GM19397 (cell line): ENCODE results near the gene SAP130.

ENCODE experiments used
- ATAC-seq: cut with Tn5 transposase; IDR thresholded peaks from one replicate; pipeline ENCODE4 v1.9.1; 2021; ENCODE audit warnings: mild to moderate bottlenecking, moderate library complexity; ENCODE audit not compliant: unreplicated experiment

The SAP130 gene

GRCh38 chr2:128026448-128027277 lies 1.2 kb downstream of the SAP130 start:
- no peak for ATAC-seq

- no peak for ATAC-seq
Measured at GRCh38 chr2:128024816-128025215, 3.0 kb downstream of the SAP130 start.

DNA sequence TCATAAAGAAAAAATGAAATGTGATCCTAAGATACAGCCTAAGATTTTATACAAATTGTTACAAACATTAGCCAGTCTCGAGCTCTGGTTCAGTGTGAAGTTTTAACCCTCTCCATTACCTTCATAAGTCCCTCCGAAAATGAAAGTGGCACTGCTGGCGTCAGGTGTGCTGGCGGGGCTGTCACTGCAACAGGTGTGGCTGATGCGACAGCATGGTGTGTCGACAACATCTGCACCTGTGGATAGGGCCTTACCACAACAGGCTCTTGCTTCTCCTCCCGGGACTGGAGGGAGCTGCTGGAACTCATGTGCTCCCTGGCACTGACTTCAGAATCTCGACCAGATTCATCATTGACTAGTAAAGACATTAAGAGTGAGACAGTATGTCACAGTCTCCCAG lies 10.3 kb downstream of the SAP130 start:
- no peak for ATAC-seq

- ATAC-seq = no peak
Measured at GRCh38 chr2:128016620-128017019, 11.2 kb downstream of the SAP130 start.

GRCh38 chr2:128012698-128013097 lies 15.2 kb downstream of the SAP130 start:
- ATAC-seq = no peak

GRCh38 chr2:128008074-128008672 lies 19.7 kb downstream of the SAP130 start:
- no peak for ATAC-seq

DNA sequence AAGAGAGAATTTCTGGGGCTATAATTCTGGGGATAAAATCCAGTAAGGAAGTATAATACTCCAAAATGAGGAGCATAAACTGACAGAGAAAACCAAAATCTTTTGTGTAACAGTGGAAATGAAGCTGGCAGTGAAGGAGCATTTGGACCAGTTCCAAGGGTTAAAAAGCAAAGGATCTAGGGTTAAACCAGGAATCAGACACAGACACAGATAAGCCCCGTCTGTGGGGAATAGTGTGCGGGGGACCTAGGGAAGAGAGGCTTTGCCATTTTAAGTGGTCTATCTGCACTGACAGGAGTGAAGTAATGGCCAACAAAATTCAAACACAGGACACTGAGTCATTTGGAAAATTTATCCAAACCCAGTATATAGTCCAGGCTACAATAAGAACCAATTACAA lies 23.4 kb downstream of the SAP130 start:
- no peak for ATAC-seq

DNA sequence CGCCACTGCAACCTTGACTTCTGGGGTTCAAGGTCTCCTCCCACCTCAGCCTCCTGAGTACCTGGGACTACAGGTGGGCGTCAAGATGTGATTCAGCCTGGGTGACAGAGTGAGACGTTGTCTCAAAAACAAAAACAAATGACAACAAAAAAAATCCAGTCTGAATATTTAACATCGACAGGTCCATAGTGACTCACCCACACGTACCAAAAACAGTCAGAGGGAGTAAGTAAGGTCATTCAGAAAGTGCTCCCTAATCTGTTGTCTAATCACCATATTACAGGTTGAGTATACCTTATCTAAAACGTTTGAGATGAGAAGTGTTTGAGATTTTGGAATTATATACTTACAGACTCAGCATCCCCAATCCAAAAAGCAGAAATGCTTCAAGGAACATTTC lies 24.4 kb downstream of the SAP130 start:
- no peak for ATAC-seq

- ATAC-seq = no peak
Measured at GRCh38 chr2:127996160-127996559, 31.7 kb downstream of the SAP130 start.

DNA sequence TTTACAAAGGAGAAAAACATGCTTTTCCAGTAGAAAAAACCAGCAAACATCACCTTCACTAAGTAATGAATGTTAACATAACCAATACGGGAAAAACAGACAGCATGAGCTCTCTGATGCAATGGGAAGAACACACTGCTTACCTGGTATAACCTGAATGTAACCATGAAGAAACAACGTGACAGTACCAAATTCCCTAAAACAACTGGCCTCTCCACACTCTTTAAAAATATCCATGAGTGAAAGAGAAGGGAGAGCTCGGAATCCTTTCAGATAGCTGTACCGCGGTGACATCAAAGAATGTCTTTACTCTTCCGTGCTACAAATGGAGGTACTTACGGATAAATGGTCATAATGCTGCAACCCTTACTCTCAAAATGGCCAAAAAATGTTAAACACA lies 32.1 kb downstream of the SAP130 start:
- no peak for ATAC-seq

GRCh38 chr2:127993659-127994058 lies 34.2 kb downstream of the SAP130 start:
- no peak for ATAC-seq

GRCh38 chr2:127991742-127992141 lies 36.1 kb downstream of the SAP130 start:
- ATAC-seq = no peak

GRCh38 chr2:127986548-127987079 lies 41.2 kb downstream of the SAP130 start:
- ATAC-seq = no peak

GRCh38 chr2:127985735-127986134 lies 42.1 kb downstream of the SAP130 start:
- ATAC-seq = no peak

GRCh38 chr2:127985026-127985734 lies 42.7 kb downstream of the SAP130 start:
- ATAC-seq = no peak

- ATAC-seq = no peak
Measured at GRCh38 chr2:127984551-127984950, 43.3 kb downstream of the SAP130 start.

DNA sequence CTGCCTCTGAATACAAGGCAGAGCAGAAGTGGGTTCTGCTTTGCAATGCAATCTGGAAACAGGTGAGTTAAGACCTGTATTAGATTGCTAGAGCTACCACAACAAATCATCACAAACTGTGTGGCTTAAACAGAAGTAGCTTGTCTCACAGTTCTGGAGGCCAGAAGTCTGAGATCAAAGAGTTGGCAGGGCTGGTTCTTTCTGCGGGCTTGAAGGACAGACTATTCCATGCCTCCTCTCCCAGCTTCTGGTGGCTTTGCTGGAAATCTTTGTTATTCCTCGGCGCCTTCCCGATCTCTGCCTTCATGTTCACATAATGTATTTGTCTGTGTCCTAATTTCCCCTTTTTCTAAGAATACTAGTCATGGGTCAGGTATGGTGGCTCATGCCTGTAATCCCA lies 58.4 kb downstream of the SAP130 start:
- no peak for ATAC-seq

GRCh38 chr2:127968610-127969339 lies 59.1 kb downstream of the SAP130 start:
- ATAC-seq = no peak

DNA sequence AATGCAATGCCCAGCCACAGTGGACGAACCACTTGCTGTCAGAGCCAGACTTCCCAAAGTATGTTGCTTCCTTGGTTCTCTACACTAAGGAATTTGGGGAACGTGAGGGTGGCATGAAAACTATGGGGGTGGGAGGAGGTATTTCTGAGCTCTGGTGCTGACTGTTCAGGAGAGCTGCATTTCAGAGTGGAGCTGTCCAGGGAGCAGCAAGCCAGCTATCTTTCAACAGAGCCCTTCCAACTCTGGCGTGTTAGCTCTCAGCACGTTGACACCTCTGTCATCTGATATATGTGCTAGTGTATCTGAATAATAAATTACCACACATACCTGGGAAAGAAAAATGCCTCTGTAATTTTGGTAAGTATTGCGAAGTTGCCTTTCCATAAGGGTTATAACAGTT lies 66.1 kb downstream of the SAP130 start:
- ATAC-seq = no peak

- ATAC-seq = no peak
Measured at GRCh38 chr2:127957240-127957639, 70.6 kb downstream of the SAP130 start.

- no peak for ATAC-seq
Measured at GRCh38 chr2:127954857-127955256, 73.0 kb downstream of the SAP130 start.
